Gastroesophageal sphincter (tissue), 3 donors: ENCODE results near the gene KIF16B.

Source experiments
- CTCF ChIP-seq, 4 experiments: fragments of 200-600 bp in 2 of 4; fragments of 450-650 bp in 2 of 4; sonication (generic) in 1 of 4; IDR thresholded peaks; one replicate each; pipeline ENCODE4 v1.5.1; 2017 to 2019; ENCODE audit warnings: antibody characterized with exemption in 4 of 4, mild to moderate bottlenecking in 2 of 4, moderate library complexity in 2 of 4
- EP300 ChIP-seq: sonication (generic); formaldehyde crosslinking; IDR thresholded peaks from one replicate; pipeline ENCODE4 v1.6.1; 2017; ENCODE audit warnings: antibody characterized with exemption, mild to moderate bottlenecking
- POLR2A ChIP-seq, 2 donors: fragments of 450-650 bp; IDR thresholded peaks; one replicate each; pipeline ENCODE4 v1.6.1; 2017; ENCODE audit warnings: antibody characterized with exemption in 2 of 2, mild to moderate bottlenecking in 2 of 2, moderate library complexity in 1 of 2
- POLR2AphosphoS5 ChIP-seq: sonication (generic); formaldehyde crosslinking; IDR thresholded peaks from one replicate; pipeline ENCODE4 v1.6.1; 2017; ENCODE audit warnings: antibody characterized with exemption

- TF ChIP-seq CTCF (IDR thresholded peaks at IDR 0.05) (no peak), POLR2A (IDR thresholded peaks at IDR 0.05) (no peak), POLR2AphosphoS5 (no peak), EP300 (no peak)
Measured at GRCh38 chr20:16459019-16459700, 114.1 kb downstream of the KIF16B start.
